Superior temporal gyrus (tissue), 1 donor: ENCODE data around the gene APBB1.
"Not testable (repeated sequence)": the region's sequence is repeated elsewhere in the genome, so short reads cannot be mapped to it uniquely, and the experiment has no call there.

ENCODE experiments used
- DNase-seq: peaks from one replicate; pipeline ENCODE4 v3.0.0-alpha.2; 2016; ENCODE audit errors: extremely low spot score

Gene APBB1

GRCh38 chr11:6417907-6418556, 862 bp downstream of the APBB1 start:
- no peak for DNase-seq

- no peak for DNase-seq
These were observed 3.1 kb downstream of the APBB1 start for GRCh38 chr11:6415797-6416196.

DNA sequence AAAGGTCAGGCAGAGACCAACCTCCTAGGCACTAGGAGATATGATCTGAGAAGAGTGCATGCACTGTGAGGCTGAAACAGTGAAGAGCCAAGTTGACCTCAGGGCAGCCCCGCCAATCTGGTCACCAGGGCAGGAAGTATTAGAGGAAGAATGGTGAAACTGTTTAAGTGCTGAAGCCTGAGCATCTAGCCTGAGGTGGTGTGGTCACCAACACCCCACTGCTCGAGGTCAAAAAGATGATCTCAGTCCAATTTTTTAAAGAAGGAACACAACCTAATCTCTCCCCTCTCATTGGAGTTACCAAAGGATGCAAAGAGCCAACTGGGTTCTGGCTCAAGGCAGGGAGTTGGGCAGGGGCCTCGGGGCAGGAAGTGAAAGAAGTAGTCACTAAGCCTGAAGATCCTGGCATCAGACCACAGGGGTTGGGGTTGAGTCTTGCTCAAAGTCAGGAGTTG, 4.0 kb downstream of the APBB1 start:
- peak; percentile 17 for DNase-seq

GRCh38 chr11:6413791-6414201, 5.1 kb downstream of the APBB1 start:
- no peak for DNase-seq

DNA sequence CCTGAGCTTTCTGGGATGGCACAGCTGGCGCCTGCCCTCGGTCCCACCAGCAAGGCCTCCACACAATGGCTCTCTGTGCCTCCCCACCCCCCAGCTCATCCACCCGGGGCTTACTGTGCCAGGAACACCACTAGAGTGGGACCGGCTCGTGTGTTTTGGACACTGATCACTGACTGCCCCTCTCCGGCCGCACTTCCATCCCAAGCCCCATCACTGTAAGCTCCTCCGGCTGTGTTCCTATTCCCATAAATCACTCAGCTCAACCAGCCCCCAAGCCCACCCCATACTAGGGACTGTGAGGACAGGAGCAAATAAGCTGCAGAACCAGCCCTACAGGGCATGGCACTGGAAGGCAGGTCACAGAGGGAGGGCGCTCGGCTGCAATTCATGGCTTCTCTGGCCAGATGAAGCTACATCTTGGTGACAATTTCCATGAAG, 7.3 kb downstream of the APBB1 start:
- DNase-seq: peak; percentile 82

GRCh38 chr11:6410695-6411430, 8.0 kb downstream of the APBB1 start:
- DNase-seq: peak; percentile 64

- no peak for DNase-seq
These were observed 12.5 kb downstream of the APBB1 start for GRCh38 chr11:6406370-6406769.

DNA sequence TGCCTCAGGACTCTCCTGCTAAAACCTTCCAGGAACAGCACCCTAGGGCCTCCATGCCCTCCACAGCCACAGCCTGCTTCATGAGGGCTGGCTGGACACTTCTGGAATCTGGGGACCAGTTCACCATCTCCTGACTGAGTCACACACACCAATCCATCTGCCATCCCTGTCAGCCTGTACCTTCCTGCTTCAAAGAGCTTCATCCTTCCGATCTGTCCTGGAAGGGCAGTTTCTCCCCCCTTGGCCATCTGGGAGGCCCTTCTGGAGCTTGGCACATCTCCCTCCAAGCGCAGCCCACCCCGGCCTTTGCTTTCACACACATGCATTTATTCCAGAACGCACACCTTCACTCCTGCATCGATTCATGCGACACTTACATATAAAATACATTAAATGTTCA, 13.0 kb downstream of the APBB1 start:
- DNase-seq: no peak

- no peak for DNase-seq
These were observed 13.7 kb downstream of the APBB1 start for GRCh38 chr11:6405052-6405667.

- no peak for DNase-seq
These were observed 14.4 kb downstream of the APBB1 start for GRCh38 chr11:6404342-6405051.

DNA sequence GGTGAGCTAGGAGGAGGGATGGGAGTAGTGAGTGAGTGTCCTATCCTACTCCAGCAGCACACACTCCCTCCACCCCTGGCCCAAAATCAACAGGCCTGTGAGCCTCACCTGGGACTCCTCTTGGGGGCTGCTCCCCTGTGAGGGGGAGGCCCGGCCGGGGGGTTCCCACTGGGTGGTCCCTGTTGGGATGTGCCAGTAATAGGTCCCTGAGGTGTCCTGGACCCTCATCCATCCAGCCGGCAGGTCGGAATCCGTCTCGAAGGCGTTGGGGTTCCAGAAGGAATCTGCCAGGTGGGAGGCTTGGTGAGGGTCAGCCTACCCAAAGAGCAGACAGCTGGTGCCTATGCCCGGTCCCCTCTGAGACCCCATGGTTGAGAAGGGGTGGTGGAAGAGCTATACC, 15.4 kb downstream of the APBB1 start:
- no peak for DNase-seq

DNA sequence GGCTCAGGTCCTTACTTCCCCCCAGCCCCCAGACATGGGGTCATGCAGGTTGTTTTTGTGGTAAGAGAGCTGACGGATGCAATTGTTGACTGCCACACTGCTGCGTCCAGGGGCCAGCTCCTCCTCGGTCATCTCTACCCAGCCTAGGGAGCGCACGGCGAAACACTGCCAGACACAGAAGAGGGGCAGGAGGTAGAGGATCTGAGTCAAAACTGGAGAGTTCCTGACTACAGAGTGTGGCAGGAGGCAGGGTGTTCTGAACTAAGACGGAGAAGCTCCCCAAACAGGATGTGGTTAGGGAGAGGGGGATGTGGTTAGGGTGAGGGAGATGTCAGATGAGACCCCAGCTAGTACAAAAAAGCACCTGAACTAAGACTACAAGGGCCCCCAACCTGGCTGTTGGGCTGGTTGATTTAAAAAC, 16.3 kb downstream of the APBB1 start:
- DNase-seq: no peak

- DNase-seq: no peak
These were observed 16.8 kb downstream of the APBB1 start for GRCh38 chr11:6402061-6402470.

GRCh38 chr11:6401464-6401863, 17.4 kb downstream of the APBB1 start:
- DNase-seq: no peak

GRCh38 chr11:6400431-6401345, 18.2 kb downstream of the APBB1 start:
- no peak for DNase-seq

DNA sequence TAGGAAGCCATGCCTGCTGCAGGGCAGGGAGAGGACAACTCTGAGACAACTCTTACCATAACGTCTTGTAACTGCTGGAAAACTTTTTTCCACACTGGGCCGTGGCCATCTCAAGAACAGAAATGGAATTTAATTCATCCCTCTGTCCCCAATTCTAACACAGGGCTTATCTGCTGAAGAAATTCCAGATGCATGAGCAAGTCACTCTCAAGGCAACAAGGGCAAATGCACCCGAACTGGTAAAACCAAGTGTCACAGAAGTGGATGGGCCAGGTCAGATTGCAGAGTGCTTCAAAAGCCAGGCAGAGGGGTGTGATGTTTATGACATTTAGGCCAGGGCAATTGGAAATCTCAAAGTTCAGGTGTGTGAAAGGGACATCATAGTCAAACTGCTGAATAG, 21.3 kb downstream of the APBB1 start:
- no peak for DNase-seq

DNA sequence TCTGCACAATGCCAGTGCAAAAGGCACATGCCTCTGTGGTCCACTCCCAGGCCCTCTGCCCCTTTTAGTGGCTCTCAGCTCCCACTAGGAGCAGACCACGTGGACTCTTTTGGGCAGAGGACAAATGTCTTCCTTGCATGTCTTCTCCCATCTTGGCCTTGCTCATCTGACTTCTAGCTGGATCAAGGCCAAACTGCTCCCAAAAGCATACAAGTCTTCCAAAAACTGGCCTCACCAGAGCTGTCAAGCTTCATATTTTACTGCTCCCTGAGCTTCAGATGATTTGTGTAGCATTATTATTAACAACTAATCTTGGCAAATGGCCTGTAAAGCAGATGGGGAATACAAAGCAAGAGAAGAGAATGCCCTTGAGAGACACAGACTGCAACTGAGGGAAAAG, 21.7 kb downstream of the APBB1 start:
- DNase-seq: no peak

DNA sequence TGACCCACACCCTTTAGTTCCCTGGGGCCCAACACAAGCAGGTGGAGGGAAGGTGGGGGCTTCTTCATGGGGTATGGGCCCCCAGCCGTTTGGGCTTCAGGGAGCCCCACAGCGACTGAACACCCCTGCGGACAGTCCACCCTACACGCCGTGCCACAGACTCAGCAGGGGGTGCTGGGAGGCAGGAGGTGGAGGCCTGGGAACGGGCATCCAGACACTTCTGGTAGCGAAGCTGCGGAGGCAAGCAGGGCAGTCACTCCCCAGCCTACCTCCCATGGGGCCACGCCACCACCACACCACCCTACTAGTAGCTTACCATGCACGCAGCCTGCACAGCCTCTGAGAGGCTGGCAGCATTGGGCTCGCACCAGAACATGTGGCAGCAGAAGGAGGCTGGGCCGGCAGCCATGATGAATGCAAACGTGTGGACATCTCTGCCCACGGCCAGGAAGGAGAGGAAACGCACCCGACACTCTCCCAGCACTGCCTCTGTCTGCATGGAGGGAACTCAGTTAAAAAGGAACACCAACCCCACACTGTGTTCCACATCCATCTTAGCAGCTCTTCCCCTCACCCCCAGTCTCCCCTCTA, 23.3 kb downstream of the APBB1 start:
- no peak for DNase-seq

DNA sequence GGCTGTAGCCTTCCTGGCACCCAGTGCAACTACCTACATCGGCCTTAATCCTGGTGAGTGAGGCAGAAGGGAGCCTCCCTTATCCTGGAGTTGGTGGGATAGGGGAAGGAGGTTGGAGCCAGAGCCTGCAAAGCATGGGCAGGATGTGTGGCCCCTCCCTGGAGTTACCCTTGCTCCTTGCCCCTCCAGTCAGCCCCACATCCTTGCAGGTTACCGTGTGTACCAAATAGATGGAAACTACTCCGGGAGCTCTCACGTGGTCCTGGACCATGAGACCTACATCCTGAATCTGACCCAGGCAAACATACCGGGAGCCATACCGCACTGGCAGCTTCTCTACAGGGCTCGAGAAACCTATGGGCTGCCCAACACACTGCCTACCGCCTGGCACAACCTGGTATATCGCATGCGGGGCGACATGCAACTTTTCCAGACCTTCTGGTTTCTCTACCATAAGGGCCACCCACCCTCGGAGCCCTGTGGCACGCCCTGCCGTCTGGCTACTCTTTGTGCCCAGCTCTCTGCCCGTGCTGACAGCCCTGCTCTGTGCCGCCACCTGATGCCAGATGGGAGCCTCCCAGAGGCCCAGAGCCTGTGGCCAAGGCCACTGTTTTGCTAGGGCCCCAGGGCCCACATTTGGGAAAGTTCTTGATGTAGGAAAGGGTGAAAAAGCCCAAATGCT, 24.8 kb downstream of the APBB1 start:
- peak; percentile 9 for DNase-seq

GRCh38 chr11:6392251-6392650, 26.6 kb downstream of the APBB1 start:
- not testable (repeated sequence) for DNase-seq
